GM20431 (cell line): ENCODE results near the gene TRAK2.
"Not testable (repeated sequence)": the region's sequence is repeated elsewhere in the genome, so short reads cannot be mapped to it uniquely, and the experiment has no call there.

Experiments
- in situ Hi-C: fragments of 300-500 bp; cut with MseI, MboI; formaldehyde crosslinking; loops from one replicate; pipeline ENCODE4 v1.15.0; 2020; ENCODE audit warnings: low sequenced_read_pairs; ENCODE audit not compliant: unreplicated experiment

The TRAK2 gene

DNA sequence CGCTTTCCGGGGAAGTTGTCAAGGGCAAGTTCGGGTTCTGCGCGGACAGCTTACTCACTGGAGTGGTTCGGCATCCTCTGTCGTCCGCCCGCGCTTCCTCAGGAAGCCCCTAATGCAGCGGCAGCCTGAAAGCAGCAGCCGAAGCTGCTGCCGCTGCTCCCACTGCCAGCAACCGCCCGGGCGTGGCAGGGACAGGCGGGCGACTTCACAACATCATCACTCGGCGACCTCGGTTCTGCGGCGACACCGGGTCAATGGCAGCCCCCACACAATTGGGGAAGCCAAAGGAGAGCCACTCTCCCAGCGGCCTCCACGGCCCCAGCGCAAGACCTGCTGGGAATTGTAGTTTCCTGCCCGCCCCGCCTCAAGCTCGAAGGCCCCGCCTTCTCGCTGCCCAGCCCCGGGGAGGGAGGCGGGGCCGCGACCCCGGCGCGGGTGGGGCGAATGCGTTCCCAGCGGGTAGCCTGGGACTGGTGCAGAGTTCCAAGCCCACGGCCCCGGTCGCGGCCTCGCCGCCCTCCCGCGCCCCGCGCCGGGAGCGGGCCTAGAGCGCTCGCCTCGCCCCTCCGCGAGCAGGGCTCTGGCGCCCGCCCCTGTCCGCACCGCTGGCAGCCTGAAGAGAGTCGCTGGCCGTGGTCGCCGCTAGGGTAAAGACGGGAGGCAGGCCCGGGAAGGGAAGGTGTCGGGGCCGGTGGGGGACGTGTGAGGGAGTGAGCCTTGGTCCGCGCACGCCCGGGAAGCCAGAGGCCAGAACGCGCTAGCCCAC, at the start of gene TRAK2, which contains the start of gene STRADB:
Gene TRAK2 (minus strand): TSS at position 167 of the 766 bp plus-strand sequence. CDS start 30,951 bp downstream, outside the sequence.
Gene STRADB (plus strand): TSS at position 449 of the 766 bp plus-strand sequence. CDS start 3,101 bp downstream, outside the sequence.
- in situ Hi-C loops: no loop called here

DNA sequence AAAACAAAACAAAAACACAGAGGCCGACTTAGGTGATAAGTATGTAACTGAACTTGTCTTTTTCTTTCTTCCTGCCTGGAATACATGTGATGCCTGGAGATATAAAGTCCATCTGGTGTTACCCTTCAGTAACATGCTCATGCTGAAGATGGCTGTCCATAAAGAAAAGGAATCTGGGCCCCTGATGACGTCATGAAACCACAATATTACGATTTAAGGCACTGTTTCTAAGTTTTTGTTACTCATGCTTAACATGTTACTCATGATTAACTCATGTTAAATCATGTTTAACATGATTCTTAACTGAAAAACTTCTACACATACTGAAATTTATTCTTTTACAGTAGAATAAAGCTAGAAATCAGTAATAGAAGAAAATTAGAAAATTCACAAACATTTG, 49.3 kb upstream of the TRAK2 start:
- in situ Hi-C loops: no loop called here

- in situ Hi-C loops: no loop called here
Observed at GRCh38 chr2:201496785-201497184, 45.5 kb upstream of the TRAK2 start.

DNA sequence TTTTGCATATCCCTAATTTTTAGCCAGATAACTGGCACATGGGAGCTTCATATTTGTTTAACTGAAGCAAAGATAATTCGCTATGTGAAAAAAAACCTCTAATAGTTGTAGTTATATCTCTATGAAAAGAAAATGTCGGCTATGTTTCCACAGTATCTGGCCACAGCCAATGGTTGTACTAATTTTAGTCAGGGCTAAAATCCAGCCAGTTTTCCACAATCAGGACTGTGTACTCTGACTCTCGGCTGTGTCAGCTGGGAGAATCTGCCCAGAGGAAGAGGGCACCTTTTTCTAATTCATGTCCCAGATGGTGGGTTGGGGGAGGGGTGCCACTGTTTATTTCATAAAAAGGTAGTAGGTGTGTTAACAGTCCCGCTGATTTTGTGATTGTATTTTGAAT, 39.0 kb upstream of the TRAK2 start:
- in situ Hi-C loops: no loop called here

GRCh38 chr2:201484805-201485204, 33.5 kb upstream of the TRAK2 start:
- in situ Hi-C loops: no loop called here

DNA sequence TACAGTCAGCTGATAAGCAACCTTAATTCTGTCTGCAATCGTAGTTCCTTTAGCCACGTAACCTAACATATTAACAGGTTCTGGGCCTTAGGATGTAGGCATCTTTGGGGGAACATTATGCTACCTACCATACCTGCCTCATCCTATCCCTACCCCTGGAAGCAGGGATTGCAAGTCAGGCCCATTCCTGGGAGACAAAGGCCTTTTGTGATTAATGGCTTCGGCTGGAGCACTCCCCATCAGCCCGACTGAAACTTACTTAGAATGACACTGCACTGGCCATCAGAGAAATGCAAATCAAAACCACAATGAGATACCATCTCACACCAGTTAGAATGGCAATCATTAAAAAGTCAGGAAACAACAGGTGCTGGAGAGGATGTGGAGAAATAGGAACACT, 32.5 kb upstream of the TRAK2 start:
- in situ Hi-C loops: not testable (repeated sequence)

DNA sequence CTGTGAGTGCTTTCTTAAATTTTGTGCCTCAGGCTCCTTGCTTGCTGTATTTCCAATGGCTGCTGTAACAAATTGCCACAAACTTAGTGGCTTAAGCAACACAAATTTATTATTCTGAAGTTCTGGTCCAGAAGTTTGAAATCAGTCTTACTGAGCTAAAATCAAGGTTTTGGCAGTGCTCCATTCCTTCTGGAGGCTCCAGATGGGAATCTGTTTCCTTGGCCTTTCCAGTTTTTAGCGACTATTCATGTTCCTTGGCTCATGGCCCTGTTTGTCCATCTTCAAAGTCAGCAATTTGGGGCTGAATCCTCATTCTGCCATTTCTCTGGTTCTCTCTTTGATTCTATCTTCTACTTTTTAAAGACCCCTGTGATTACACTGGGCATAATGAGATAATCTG, 32.1 kb upstream of the TRAK2 start:
- in situ Hi-C loops: no loop called here

- in situ Hi-C loops: no loop called here
Observed at GRCh38 chr2:201482543-201482942, 31.3 kb upstream of the TRAK2 start.

DNA sequence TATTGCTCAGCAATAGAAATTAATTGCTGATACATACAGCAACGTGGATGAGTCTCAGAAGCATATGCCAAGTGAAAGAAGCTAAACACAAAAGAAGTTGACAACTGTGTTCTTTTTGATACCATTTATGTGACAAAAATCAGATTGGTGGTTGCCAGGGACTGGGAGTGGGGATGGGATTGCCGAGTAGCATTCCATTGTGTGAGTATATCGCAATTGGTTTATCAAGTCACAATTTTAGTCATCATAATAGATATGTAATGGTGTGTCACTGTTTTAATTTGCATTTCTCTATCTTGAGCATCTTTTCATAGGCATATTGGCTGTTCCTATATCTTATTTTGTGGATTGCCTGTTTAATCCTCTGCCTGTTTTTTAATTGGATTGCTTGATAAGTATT, 21.2 kb upstream of the TRAK2 start:
- in situ Hi-C loops: no loop called here

GRCh38 chr2:201471732-201472393, 20.6 kb upstream of the TRAK2 start:
- in situ Hi-C loops: no loop called here

DNA sequence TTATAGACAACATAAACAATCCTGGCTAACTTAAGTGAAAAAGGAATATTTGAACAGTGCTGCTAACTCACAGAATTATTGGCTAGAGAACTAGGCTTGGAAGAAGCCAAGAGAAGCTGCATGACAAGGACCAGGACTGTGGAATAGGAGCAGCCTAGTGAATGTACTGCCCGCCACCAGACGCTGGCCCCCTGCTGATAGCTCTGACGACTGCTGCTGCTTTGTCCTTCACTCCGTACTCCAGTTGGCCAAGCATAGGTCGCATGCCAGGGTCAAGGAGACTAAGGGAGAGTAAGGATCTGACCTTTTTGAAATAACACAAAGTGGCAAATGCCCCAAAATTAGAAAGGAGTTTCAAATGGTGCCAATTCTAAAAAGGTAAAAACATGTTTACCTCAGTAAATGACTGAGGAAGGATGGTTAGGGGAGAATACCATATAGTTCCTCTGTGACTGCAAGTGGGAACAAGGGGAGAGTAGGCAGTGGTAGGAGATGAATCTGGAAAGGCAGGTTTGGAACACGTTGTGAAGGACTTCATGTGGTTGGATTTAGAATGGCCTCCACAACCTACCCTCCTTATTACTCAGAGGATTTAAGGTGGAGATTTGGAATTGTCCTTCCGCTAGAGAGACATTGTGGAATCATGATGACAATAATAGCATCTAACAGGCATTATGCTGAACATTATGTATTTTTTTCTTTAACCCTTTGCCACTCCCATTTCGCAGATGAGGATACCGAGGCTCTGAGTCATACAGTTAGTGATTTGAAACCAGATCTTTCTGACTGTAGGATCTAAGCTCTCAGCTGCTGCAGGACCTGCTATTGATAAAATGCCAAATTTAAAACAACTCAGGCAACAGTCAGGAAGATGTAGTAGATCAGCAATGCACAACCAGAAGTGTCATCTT, 19.8 kb upstream of the TRAK2 start:
- in situ Hi-C loops: no loop called here

DNA sequence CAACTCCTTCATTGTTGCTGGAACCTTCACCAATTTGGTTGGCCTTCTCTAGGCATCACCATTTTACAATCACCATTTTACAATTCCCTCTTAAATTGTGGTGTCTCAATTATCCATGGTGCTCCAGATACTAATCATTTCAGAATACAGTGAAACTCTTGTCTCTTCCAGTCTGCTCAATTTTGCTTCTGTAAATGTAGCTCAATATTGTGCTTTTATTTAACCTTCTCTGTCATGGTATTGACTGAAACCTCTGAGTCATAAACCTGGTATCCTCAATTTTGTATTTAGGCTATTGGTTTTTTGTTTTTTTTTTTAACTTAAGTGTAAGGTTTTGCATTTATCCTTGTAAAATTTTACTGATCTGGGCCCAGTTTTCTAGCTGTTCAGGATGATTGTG, 16.4 kb upstream of the TRAK2 start:
- in situ Hi-C loops: no loop called here

GRCh38 chr2:201466050-201466675, 14.9 kb upstream of the TRAK2 start:
- in situ Hi-C loops: no loop called here

GRCh38 chr2:201465524-201465971, 14.3 kb upstream of the TRAK2 start:
- in situ Hi-C loops: no loop called here

- in situ Hi-C loops: no loop called here
Observed at GRCh38 chr2:201464547-201464946, 13.3 kb upstream of the TRAK2 start.

DNA sequence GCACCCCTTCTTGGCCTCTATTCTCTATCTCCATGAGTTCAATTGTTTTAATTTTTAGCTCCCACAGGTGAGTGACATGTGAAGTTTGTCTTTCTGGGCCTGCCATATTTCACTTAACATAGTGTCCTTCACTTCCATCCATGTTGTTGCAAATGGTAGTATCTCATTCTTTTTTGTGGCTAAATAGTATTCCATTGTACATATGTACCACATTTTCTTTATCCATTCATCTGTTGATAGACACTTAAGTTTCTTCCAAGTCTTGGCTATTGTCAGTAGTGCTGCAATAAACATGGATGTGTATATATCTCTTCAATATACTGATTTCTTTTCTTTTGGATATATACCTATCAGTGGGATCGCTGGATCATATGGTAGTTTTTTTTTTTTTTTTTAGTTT, 9.3 kb upstream of the TRAK2 start:
- in situ Hi-C loops: no loop called here

GRCh38 chr2:201458381-201458780, 7.1 kb upstream of the TRAK2 start:
- in situ Hi-C loops: no loop called here

- in situ Hi-C loops: no loop called here
Observed at GRCh38 chr2:201452922-201453643, 1.8 kb upstream of the TRAK2 start.
